GM10266 (cell line): ENCODE results near the gene NAPA.

Experiments used
- DNase-seq: peaks from one replicate; pipeline ENCODE4 v3.0.0; 2012; ENCODE audit errors: extremely low spot score
- TF ChIP-seq, protein P1 (sequence below): IDR thresholded peaks from 2 replicates; pipeline ENCODE4 v1.5.1; 2012; ENCODE audit warnings: mild to moderate bottlenecking, low read depth; ENCODE audit not compliant: control insufficient read depth, insufficient read depth; ENCODE audit errors: missing control alignments

NAPA gene

GRCh38 chr19:47494729-47495128, 20.1 kb downstream of the NAPA start:
- no peak for DNase-seq

GRCh38 chr19:47494211-47494547, 20.7 kb downstream of the NAPA start:
- DNase-seq = no peak
- TF ChIP-seq, protein P1, sequence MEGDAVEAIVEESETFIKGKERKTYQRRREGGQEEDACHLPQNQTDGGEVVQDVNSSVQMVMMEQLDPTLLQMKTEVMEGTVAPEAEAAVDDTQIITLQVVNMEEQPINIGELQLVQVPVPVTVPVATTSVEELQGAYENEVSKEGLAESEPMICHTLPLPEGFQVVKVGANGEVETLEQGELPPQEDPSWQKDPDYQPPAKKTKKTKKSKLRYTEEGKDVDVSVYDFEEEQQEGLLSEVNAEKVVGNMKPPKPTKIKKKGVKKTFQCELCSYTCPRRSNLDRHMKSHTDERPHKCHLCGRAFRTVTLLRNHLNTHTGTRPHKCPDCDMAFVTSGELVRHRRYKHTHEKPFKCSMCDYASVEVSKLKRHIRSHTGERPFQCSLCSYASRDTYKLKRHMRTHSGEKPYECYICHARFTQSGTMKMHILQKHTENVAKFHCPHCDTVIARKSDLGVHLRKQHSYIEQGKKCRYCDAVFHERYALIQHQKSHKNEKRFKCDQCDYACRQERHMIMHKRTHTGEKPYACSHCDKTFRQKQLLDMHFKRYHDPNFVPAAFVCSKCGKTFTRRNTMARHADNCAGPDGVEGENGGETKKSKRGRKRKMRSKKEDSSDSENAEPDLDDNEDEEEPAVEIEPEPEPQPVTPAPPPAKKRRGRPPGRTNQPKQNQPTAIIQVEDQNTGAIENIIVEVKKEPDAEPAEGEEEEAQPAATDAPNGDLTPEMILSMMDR = no peak

More at GRCh38 chr19:47494729-47495128, 20.1 kb downstream of the NAPA start:
- TF ChIP-seq, protein P1 = no peak

DNA sequence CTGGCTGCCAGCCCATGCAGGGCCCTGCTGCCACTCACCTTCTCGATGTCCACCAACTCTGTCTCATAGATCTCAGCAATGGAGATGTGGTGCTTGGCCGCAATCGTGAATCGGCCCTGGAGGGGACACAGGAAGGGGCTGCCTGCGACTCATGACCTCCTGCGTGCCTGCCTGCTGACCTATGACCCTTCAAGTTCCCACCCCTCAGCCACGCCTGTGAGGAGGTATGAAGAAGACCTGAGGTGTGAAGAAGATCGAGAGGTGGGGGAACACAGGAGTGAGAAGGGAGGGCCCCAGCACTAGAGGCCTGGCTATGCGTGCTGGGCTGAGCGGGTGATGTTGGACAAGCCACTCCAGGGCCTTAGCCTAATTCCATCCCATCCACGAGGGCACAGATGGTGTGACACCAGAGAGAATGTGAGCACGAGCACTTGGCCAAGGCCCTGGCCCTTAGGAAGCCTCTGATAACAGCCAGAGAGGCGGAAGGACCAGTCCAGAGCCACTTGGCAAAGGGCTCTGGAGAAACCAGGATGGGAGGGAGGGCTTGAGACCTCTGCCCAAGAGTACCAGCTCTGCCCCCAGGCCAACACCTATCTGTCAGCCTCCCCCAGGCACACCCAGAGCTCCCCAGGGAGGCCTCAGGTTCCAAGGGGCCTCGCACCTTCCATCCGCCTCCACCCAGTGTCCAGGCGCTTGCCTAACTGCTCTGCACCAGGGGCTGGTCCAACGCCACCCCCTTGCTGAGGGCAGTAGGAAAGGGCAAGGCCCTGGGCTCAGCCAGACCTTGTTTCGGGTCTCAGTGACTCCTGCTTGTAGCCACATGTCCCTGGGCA, 21.3 kb downstream of the NAPA start:
- no peak for DNase-seq
- TF ChIP-seq, protein P1 = no peak

- DNase-seq = no peak
- TF ChIP-seq, protein P1 = no peak
Measured at GRCh38 chr19:47492571-47493377, 22.1 kb downstream of the NAPA start.

DNA sequence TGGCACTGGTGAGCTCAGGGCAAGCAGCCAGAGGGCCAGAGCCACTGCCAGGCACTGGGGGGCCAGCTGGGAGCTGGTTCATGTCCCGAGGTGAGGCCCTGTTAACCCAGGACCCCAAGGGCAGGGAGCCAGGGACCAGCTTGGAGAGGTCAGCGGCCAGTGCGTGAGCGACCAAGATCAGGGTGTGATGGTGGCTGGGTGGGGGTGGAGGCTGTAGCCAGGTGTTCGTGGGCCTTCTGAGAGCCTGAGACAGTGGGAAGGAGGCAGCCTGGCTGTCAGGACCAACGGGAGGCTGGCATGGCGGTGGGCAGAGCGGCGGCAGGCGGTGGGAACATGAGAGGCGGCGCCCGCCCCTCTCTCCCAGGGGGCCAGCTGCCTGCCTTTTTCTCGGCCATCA, 22.7 kb downstream of the NAPA start:
- TF ChIP-seq, protein P1 = no peak
- DNase-seq = no peak

- no peak for DNase-seq
- TF ChIP-seq, protein P1 = no peak
Measured at GRCh38 chr19:47491358-47492136, 23.3 kb downstream of the NAPA start.
